NB4 (cell line): ENCODE results near the gene LYZ.

Experiments
- DNase-seq: peaks from one replicate; pipeline ENCODE4 v3.0.0; 2010; ENCODE audit warnings: low read depth
- H3K4me3 ChIP-seq: one replicate; pipeline ENCODE4 v1.5.1; 2011; ENCODE audit warnings: mild to moderate bottlenecking, low read depth, low read length, moderate library complexity
- CTCF ChIP-seq: IDR thresholded peaks from one replicate; pipeline ENCODE4 v1.5.1; 2012; ENCODE audit warnings: low read depth, low read length
- MAX ChIP-seq: IDR thresholded peaks from 2 replicates; pipeline ENCODE4 v1.6.1; 2011; ENCODE audit warnings: low read depth, low read length
- MYC ChIP-seq: IDR thresholded peaks from 2 replicates; pipeline ENCODE4 v1.6.1; 2011; ENCODE audit warnings: low read depth, low read length
- POLR2A ChIP-seq: IDR thresholded peaks from 2 replicates; pipeline ENCODE4 v1.6.1; 2011; ENCODE audit warnings: mild to moderate bottlenecking; ENCODE audit not compliant: insufficient read length; ENCODE audit errors: extremely low read depth

LYZ gene

GRCh38 chr12:69397978-69398377, 49.8 kb downstream of the LYZ start:
- no peak for TF ChIP-seq CTCF
- no peak for TF ChIP-seq MYC
- no peak for TF ChIP-seq POLR2A
- TF ChIP-seq MAX: no peak
- no peak for DNase-seq
- H3K4me3 ChIP-seq: no peak overlapping the region

GRCh38 chr12:69401940-69402339, 53.8 kb downstream of the LYZ start:
- no peak overlapping the region for H3K4me3 ChIP-seq
- TF ChIP-seq MAX (no peak), MYC (no peak), CTCF (no peak), POLR2A (no peak)
- no peak for DNase-seq
